SK-N-SH treated with all-trans-retinoic acid at 6 μM for 48 hours (cell line): ENCODE results near the gene ZNF358.

Experiments used
- CREB5 ChIP-seq: fragments of 250-450 bp; sonication (Bioruptor Pico); IDR thresholded peaks from 2 replicates; pipeline ENCODE4 v1.5.1; 2020; ENCODE audit warnings: low read depth, mild to moderate bottlenecking, moderate library complexity
- CSDC2 ChIP-seq: fragments of 250-450 bp; sonication (Bioruptor Pico); IDR thresholded peaks from 2 replicates; pipeline ENCODE4 v1.5.0; 2020; ENCODE audit warnings: mild to moderate bottlenecking, moderate library complexity
- CSRNP3 ChIP-seq: fragments of 250-450 bp; sonication (Bioruptor Pico); IDR thresholded peaks from 2 replicates; pipeline ENCODE4 v1.5.1; 2021; ENCODE audit warnings: mild to moderate bottlenecking, moderate library complexity
- ESRRG ChIP-seq: fragments of 250-450 bp; sonication (Bioruptor Pico); IDR thresholded peaks from 2 replicates; pipeline ENCODE4 v1.6.1; 2021; ENCODE audit warnings: mild to moderate bottlenecking
- GLIS3 ChIP-seq: fragments of 250-450 bp; sonication (Bioruptor Pico); IDR thresholded peaks from 2 replicates; pipeline ENCODE4 v1.5.0; 2020; ENCODE audit warnings: mild to moderate bottlenecking, moderate library complexity
- PATZ1 ChIP-seq: fragments of 250-450 bp; sonication (Bioruptor Pico); IDR thresholded peaks from 2 replicates; pipeline ENCODE4 v1.8.0; 2020; ENCODE audit warnings: mild to moderate bottlenecking, moderate library complexity, borderline replicate concordance
- PPARA ChIP-seq: fragments of 250-450 bp; sonication (Bioruptor Pico); IDR thresholded peaks from 2 replicates; pipeline ENCODE4 v1.5.0; 2020; ENCODE audit warnings: mild to moderate bottlenecking, borderline replicate concordance
- RARB ChIP-seq: fragments of 250-450 bp; sonication (Bioruptor Pico); IDR thresholded peaks from 2 replicates; pipeline ENCODE4 v1.8.0; 2021; ENCODE audit warnings: mild to moderate bottlenecking, moderate library complexity
- SNAI2 ChIP-seq: fragments of 250-450 bp; sonication (Bioruptor Pico); IDR thresholded peaks from 2 replicates; pipeline ENCODE4 v1.5.0; 2020; ENCODE audit warnings: mild to moderate bottlenecking, moderate library complexity
- TCF4 ChIP-seq: fragments of 250-450 bp; sonication (Bioruptor Pico); IDR thresholded peaks from 2 replicates; pipeline ENCODE4 v1.8.0; 2021; ENCODE audit warnings: mild to moderate bottlenecking, moderate library complexity, borderline replicate concordance
- TOX ChIP-seq: fragments of 250-450 bp; sonication (Bioruptor Pico); IDR thresholded peaks from 2 replicates; pipeline ENCODE4 v1.8.0; 2021; ENCODE audit warnings: mild to moderate bottlenecking, moderate library complexity, borderline replicate concordance
- ZFP3 ChIP-seq: fragments of 250-450 bp; sonication (Bioruptor Pico); IDR thresholded peaks from 2 replicates; pipeline ENCODE4 v1.5.0; 2020; ENCODE audit warnings: mild to moderate bottlenecking, moderate library complexity
- ZNF565 ChIP-seq: fragments of 450-650 bp; formaldehyde crosslinking; conservative IDR thresholded peaks from 2 replicates; pipeline ENCODE4 v1.5.0; 2020; ENCODE audit warnings: low read depth, mild to moderate bottlenecking, moderate library complexity

GRCh38 chr19:7541475-7541824, 25.5 kb downstream of the ZNF358 start:
- TF ChIP-seq PATZ1 (CRISPR knock-in tag) (no peak), TCF4 (CRISPR knock-in tag) (no peak), CREB5 (CRISPR knock-in tag) (no peak), ZFP3 (CRISPR knock-in tag) (no peak), RARB (CRISPR knock-in tag) (no peak), SNAI2 (CRISPR knock-in tag) (no peak), CSDC2 (no peak), ESRRG (no peak), GLIS3 (no peak), CSRNP3 (CRISPR knock-in tag) (no peak), TOX (no peak), PPARA (CRISPR knock-in tag) (no peak), ZNF565 (CRISPR knock-in tag) (no peak)
